Astrocyte (in vitro differentiated cells and primary cell): Measurements from ENCODE around the gene GP9. TPM values are rescaled to one million over a fixed set of nuclear protein-coding genes. Genes with fewer than 3 reads are reported as not detected.

Experiments used
- DNase-seq: peaks from one replicate; pipeline ENCODE4 v3.0.0-alpha.2; 2010; ENCODE audit warnings: low read depth
- FAIRE-seq: peaks from 2 replicates; lab custom pipeline; 2011; peaks lifted over from hg19 to GRCh38; lab: Jason Lieb, UNC
- H2AFZ ChIP-seq: 2 replicates; pipeline ENCODE4 v1.6.0; 2012; ENCODE audit warnings: low read depth, low read length, inconsistent platforms
- H3K27ac ChIP-seq: 2 replicates; pipeline ENCODE4 v1.5.1; 2011; ENCODE audit warnings: low read depth, low read length, inconsistent platforms
- H3K27me3 ChIP-seq: 2 replicates; pipeline ENCODE4 v1.6.0; 2011; ENCODE audit warnings: low read length, inconsistent platforms; ENCODE audit not compliant: insufficient read depth
- H3K36me3 ChIP-seq: 2 replicates; pipeline ENCODE4 v1.5.1; 2011; ENCODE audit warnings: low read length, inconsistent platforms; ENCODE audit not compliant: insufficient read depth
- H3K4me1 ChIP-seq: 2 replicates; pipeline ENCODE4 v1.5.1; 2011; ENCODE audit warnings: low read length, inconsistent platforms; ENCODE audit not compliant: insufficient read depth
- H3K4me2 ChIP-seq: 2 replicates; pipeline ENCODE4 v1.6.0; 2012; ENCODE audit warnings: low read length, inconsistent platforms
- H3K4me3 ChIP-seq: 2 replicates; pipeline ENCODE4 v1.5.1; 2011; ENCODE audit warnings: low read depth, mild to moderate bottlenecking, low read length, inconsistent platforms; ENCODE audit not compliant: insufficient read depth
- H3K79me2 ChIP-seq: 2 replicates; pipeline ENCODE4 v1.6.0; 2012; ENCODE audit warnings: mild to moderate bottlenecking, low read length, inconsistent platforms; ENCODE audit not compliant: insufficient read depth
- H3K9ac ChIP-seq: 2 replicates; pipeline ENCODE4 v1.6.0; 2012; ENCODE audit warnings: mild to moderate bottlenecking, low read length, inconsistent platforms
- H3K9me3 ChIP-seq: 2 replicates; pipeline ENCODE4 v1.5.1; 2012; ENCODE audit warnings: low read depth, mild to moderate bottlenecking, low read length, inconsistent platforms; ENCODE audit not compliant: insufficient read depth
- H4K20me1 ChIP-seq: 2 replicates; pipeline ENCODE4 v1.6.0; 2012; ENCODE audit warnings: low read length, inconsistent platforms; ENCODE audit not compliant: insufficient read depth
- H3K27ac Mint-ChIP-seq: one replicate; pipeline ENCODE4 v1.8.0; 2021; ENCODE audit warnings: mild to moderate bottlenecking, mixed read lengths; ENCODE audit not compliant: unreplicated experiment
- H3K27me3 Mint-ChIP-seq: one replicate; pipeline ENCODE4 v1.8.0; 2021; ENCODE audit warnings: low read depth, mixed read lengths; ENCODE audit not compliant: unreplicated experiment
- H3K36me3 Mint-ChIP-seq: one replicate; pipeline ENCODE4 v1.8.0; 2021; ENCODE audit warnings: low read depth, mixed read lengths; ENCODE audit not compliant: unreplicated experiment
- H3K4me1 Mint-ChIP-seq: one replicate; pipeline ENCODE4 v1.8.0; 2021; ENCODE audit warnings: low read depth, mixed read lengths; ENCODE audit not compliant: unreplicated experiment
- H3K4me3 Mint-ChIP-seq: one replicate; pipeline ENCODE4 v1.8.0; 2021; ENCODE audit warnings: mild to moderate bottlenecking, moderate library complexity, mixed read lengths; ENCODE audit not compliant: unreplicated experiment
- H3K9me3 Mint-ChIP-seq: one replicate; pipeline ENCODE4 v1.8.0; 2021; ENCODE audit warnings: mild to moderate bottlenecking, mixed read lengths; ENCODE audit not compliant: unreplicated experiment
- CTCF ChIP-seq: IDR thresholded peaks from 2 replicates; pipeline ENCODE4 v1.5.1; 2011; ENCODE audit warnings: low read depth, mild to moderate bottlenecking, inconsistent platforms, low read length, moderate library complexity; ENCODE audit not compliant: insufficient read depth
- EZH2 ChIP-seq: IDR thresholded peaks from 2 replicates; pipeline ENCODE4 v1.6.1; 2012; ENCODE audit warnings: mild to moderate bottlenecking, low read length, inconsistent platforms; ENCODE audit not compliant: insufficient read depth
- total RNA-seq: library from RNA; stranded (reverse); gene quantifications from 2 replicates; pipeline ENCODE4 v1.2.1, GENCODE V29; 2021

Gene GP9
- total RNA-seq, 1 donor from 2014 or later: not detected

GRCh38 chr3:129026728-129027543 is 33.6 kb upstream of the GP9 start:
- H3K36me3 Mint-ChIP-seq: peaks cover 3% of the 10 kb centered on the region
- H4K20me1 ChIP-seq: no peaks in the 10 kb centered on the region
- peak overlapping the region; percentile 28 for H3K4me3 Mint-ChIP-seq
- no peaks in the 10 kb centered on the region for H3K36me3 ChIP-seq
- H3K79me2 ChIP-seq: no peaks in the 10 kb centered on the region
- H3K4me1 ChIP-seq: peaks cover 3% of the 10 kb centered on the region
- TF ChIP-seq CTCF (peak; percentile 14), EZH2 (no peak)
- H3K9me3 Mint-ChIP-seq: peaks cover 7% of the 10 kb centered on the region
- peaks cover 13% of the 10 kb centered on the region for H3K27me3 ChIP-seq
- H3K4me1 Mint-ChIP-seq: peaks cover 2% of the 10 kb centered on the region
- peak overlapping the region; percentile 82 for H2AFZ ChIP-seq
- peak overlapping the region; percentile 27 for H3K4me3 ChIP-seq
- no peak overlapping the region for H3K9ac ChIP-seq
- H3K27ac Mint-ChIP-seq: no peak overlapping the region
- DNase-seq (peak; percentile 72), FAIRE-seq (no peak)
- H3K27ac ChIP-seq: no peak overlapping the region
- no peaks in the 10 kb centered on the region for H3K9me3 ChIP-seq
- peaks cover 36% of the 10 kb centered on the region for H3K27me3 Mint-ChIP-seq
- H3K4me2 ChIP-seq: peak overlapping the region; percentile 81

DNA sequence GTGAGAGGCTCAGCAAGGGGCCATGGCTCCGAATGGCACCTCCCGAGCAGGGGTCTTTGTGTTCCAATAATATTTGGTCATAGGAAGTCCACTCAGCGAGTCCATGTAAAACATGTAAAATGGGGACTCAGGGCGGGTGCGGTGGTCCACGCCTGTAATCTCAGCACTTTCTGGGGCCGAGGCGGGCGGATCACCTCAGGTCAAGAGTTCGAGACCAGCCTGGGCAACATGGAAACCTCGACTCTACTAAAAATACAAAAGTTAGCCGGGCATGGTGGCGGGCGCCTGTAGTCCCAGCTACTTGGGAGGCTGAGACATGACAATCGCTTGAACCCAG is 33.1 kb upstream of the GP9 start:
- Histone ChIP-seq H3K79me2 (no peaks in the 10 kb centered on the region), H3K9ac (no peak overlapping the region), H3K36me3 (no peaks in the 10 kb centered on the region), H3K4me3 (peak overlapping the region; percentile 27), H3K4me2 (peak overlapping the region; percentile 81), H3K27me3 (peaks cover 13% of the 10 kb centered on the region), H3K27ac (no peak overlapping the region), H3K4me1 (peaks cover 3% of the 10 kb centered on the region), H3K9me3 (no peaks in the 10 kb centered on the region), H4K20me1 (no peaks in the 10 kb centered on the region), H2AFZ (peak overlapping the region; percentile 82)
- H3K4me3 Mint-ChIP-seq: no peak overlapping the region
- peaks cover 2% of the 10 kb centered on the region for H3K4me1 Mint-ChIP-seq
- H3K27me3 Mint-ChIP-seq: peaks cover 40% of the 10 kb centered on the region
- H3K27ac Mint-ChIP-seq: no peak overlapping the region
- peaks cover 7% of the 10 kb centered on the region for H3K9me3 Mint-ChIP-seq
- FAIRE-seq: no peak
- no peak for TF ChIP-seq EZH2
- TF ChIP-seq CTCF: no peak
- no peaks in the 10 kb centered on the region for H3K36me3 Mint-ChIP-seq
- DNase-seq: no peak

- no peak for FAIRE-seq
- peaks cover 13% of the 10 kb centered on the region for H3K27me3 ChIP-seq
- no peak overlapping the region for H2AFZ ChIP-seq
- Mint-ChIP-seq H3K4me3 (no peak overlapping the region), H3K9me3 (peaks cover 6% of the 10 kb centered on the region), H3K36me3 (no peaks in the 10 kb centered on the region), H3K27me3 (peaks cover 46% of the 10 kb centered on the region), H3K4me1 (peaks cover 2% of the 10 kb centered on the region), H3K27ac (no peak overlapping the region)
- no peaks in the 10 kb centered on the region for H3K79me2 ChIP-seq
- no peak for DNase-seq
- no peak overlapping the region for H3K4me2 ChIP-seq
- no peaks in the 10 kb centered on the region for H3K36me3 ChIP-seq
- H3K4me1 ChIP-seq: peaks cover 3% of the 10 kb centered on the region
- no peak for TF ChIP-seq EZH2
- no peak for TF ChIP-seq CTCF
- H3K4me3 ChIP-seq: no peak overlapping the region
- no peak overlapping the region for H3K9ac ChIP-seq
- no peaks in the 10 kb centered on the region for H4K20me1 ChIP-seq
- no peak overlapping the region for H3K27ac ChIP-seq
- H3K9me3 ChIP-seq: no peaks in the 10 kb centered on the region
Measured at GRCh38 chr3:129028866-129029265, 31.7 kb upstream of the GP9 start.
